ENCODE measurements around the gene SLC35D2.
A peak's percentile ranks its signal among the peaks of the same experiment; 100 is the strongest.

Gene SLC35D2

DNA sequence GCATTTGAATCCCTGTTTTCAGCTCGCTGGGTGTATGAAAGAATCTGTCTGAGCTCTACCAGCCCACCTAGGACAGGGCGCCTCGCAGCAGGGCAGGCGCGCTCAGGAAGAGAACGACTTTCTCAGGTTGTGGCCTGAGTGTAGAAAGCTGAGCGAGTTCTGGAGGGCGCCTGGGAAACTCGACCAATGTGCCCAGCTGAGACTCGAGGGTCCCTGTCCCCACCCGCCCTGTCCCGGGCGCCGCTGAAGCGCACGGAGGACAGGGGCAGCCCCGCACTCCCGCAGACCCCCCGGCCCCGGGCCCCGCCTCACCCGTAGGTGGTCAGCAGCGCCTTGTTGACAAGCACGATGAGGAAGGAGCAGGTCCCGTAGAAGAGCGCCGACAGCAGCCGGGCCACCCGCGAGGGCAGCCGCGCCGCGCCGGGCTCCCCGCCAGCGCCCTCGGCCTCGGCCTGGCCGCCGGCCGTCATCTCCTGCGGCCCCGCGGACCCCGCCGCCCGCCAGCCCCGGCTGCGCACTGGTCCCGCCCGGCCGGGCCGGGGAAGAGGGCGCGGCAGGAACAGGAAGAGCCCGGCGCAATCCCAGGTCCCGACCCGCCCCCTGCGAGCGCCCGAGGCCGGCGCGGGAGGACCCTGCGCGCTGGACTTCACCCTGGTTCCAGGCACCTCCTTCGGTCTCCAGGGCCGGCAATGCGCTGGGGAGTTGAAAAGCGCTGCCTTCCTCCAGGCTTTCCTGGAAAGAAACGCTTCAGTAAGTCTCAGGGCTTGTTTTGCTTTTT is at the start of gene SLC35D2:
SLC35D2 (minus strand) TSS at position 547 of the 778 bp plus-strand sequence; CDS start at position 470, 77 bp downstream.
- DNase-seq, result peak; percentile 38

DNA sequence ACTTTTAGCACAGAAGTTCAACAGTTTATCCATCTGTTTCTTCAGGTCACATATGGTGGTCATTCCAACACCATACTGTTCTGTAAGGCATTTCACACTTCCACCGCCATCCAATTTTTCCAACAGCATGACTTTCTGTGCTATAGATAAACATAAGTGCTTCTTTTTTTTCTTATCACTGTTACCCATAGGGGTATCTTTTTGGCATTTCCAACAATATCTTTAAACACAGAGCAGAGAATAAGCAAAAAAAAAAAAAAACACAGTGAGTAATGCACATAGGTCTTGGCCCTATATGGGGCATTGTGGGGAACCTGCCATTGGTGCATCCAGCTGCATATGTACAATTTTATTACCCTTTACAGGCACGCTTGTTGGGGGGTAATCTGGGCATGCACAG is 46.9 kb upstream of the SLC35D2 start:
- no peak for DNase-seq

DNA sequence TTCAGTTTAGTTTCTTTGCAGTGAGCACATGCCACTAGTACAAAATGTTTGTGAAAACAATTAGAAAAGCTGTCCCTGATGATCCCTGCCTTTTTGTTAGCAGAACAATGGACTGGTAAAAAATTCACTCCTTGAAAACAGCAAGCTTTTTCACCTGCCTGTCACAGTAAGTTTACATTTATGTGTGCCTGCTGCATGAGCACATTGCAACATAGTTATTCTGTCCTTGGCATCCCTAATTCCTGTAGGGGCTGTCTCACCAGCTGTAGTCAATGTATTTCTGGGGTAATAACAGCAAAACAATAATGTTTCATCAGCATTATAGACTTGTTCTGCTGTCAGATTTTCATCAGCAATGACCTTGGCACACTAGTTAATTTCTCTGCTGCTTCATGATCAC is 46.2 kb upstream of the SLC35D2 start:
- DNase-seq, result no peak

DNA sequence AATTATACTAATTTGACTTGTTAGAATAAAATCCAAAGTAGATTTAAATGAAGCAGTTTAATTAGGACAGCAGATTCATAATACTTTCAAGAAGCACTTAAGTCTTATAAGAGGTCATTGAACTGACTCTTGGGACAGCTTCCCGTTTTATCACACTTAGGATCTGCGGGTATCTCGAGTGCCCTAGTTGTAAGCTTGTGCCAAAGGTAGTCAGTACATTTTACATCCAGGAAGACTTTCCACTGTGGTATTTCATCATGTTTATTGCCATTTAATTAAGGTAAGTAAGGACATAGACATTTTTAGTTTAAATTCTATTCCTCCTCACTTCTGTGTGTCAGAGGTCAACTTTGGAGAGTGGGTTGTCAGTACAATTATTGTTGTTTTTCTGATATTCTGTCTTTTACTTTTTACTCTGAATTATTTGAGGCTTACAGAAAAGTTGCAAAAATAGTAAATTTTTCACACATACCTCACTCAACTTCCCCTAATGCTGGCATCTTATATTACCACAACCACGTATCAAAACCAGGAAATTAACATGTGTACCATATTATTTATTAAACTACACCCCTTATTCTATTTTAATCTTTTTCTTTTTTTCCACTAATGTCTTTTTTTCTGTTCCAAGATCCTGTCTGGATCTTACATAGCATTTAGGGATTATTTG is 42.1 kb upstream of the SLC35D2 start:
- no peak for DNase-seq

DNA sequence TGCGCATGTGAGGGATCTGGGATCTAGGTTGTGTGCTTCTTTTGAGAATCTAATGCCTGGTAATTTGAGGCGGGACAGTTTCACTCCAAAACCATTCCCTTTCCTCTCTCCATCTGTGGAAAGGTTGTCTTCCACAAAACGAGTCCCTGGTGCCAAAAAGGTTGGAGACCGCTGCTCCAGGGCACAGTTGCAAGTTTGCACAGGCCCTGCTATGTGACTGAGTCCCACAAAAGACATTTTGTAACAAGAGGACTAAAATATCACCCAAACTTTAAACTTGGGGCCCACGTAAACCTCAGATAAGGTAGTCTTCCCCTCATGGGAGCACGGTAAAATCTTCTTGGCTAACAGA is 40.5 kb upstream of the SLC35D2 start:
- no peak for DNase-seq

DNA sequence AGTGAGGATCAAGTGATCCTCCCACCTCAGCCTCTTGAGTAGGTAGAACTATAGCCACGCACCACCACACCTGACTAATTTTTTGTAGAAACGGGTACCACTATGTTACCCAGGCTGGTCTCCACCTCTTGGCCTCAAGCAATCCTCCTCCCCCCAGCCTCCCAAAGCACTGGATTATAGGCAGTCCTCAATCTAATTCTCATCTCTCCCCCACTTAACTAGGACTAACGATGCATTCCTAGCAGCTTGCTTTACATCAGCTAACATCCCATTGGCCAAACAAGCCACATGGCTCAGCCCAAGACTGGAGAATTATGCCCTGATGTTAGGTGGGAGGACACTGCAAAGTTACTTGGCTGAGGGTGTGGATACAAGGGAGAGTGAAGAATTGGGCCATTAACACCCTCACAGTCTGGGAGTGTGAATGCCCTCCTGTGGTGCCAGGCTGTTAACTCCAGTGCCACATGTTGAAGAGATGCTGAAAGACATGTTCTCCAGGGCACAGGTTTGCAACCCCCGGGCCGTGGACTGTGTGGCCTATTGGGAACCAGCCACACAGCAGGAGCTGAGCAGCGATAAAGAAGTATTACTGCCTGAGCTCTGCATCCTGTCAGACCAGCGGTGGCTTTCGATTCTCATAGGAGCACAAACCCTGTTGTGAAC is 39.9 kb upstream of the SLC35D2 start:
- DNase-seq, result no peak

DNA sequence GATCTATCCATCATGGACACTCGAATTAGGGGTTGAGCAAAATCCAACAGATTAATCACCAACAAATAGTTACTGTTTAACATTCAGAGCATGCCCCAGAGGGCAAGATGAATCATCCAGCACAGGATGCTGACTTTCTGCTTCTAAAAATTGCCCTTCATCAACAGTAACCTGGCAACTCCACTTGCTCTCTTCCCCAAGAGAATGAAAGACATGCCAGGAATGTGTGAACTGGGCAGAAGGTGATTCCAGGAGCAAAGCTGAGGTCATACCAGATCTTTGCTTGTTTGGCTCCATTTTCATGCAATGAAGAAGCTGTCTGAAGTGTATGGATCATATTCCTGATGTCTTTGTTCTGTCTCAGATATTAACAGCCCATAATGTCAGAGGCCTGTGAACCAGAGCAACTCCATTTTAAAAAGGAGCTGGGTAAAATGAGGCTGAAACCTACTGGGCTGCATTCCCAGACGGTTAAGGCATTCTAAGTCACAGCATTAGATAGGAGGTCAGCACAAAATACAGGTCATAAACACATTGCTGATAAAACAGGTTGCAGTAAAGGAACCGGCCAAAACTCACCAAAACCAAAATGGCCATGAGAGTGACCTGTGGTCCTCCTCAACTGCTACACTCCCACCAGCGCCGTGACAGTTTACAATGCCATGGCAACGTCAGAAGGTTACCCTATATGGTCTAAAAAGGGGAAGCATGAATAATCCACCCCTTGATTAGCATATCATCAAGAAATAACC is 37.1 kb upstream of the SLC35D2 start:
- no peak for DNase-seq

DNA sequence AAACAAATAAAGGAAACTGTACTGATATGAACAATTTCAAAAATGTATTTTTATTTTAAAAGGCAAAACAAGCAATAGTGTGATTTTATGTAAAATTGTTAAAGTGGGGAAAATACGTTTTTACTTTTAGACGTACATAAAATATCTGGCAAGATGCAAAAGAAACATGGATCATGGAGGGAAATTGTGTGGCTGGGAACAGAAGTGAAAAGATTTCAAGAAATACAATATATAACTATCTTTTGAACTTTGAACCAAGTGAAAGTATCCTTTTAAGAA is 36.1 kb upstream of the SLC35D2 start:
- no peak for DNase-seq

DNA sequence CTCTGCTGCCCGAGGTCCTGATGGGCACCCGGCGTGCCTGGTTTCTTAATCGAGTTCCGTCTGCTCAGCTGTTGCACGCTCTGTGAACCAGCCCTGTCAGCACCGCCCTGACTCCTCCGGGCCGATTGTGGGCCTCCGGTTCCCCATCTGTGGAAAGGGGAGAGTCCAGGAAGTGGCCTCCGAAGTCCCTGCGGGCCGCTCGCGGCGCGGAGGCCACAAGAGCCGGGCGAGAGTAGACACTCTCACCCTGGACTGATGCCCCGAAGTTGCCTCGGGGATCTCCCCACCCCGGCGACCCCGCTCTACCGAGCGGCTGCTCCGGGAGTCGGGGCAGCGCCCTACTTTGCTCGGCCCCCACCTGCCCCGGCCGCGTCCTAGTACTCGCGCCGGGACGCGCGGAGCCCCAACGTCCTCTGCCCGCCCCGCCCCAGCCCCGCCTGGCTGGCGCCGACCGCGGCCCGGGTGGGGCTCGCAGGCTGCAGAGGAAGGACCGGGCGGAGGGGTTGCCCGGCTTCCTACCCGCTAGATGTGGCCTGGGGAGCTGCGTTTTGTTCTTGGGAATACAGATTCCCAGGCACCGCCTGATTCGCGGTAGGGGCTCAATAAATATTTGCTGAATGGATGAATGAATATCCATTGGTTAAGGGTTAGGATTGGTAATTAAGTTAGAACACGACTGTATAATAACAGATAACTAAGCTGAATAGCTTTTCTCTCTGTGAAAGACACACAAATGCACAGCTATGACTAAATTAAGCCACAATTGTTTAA is 35.6 kb upstream of the SLC35D2 start:
- DNase-seq, result no peak

DNA sequence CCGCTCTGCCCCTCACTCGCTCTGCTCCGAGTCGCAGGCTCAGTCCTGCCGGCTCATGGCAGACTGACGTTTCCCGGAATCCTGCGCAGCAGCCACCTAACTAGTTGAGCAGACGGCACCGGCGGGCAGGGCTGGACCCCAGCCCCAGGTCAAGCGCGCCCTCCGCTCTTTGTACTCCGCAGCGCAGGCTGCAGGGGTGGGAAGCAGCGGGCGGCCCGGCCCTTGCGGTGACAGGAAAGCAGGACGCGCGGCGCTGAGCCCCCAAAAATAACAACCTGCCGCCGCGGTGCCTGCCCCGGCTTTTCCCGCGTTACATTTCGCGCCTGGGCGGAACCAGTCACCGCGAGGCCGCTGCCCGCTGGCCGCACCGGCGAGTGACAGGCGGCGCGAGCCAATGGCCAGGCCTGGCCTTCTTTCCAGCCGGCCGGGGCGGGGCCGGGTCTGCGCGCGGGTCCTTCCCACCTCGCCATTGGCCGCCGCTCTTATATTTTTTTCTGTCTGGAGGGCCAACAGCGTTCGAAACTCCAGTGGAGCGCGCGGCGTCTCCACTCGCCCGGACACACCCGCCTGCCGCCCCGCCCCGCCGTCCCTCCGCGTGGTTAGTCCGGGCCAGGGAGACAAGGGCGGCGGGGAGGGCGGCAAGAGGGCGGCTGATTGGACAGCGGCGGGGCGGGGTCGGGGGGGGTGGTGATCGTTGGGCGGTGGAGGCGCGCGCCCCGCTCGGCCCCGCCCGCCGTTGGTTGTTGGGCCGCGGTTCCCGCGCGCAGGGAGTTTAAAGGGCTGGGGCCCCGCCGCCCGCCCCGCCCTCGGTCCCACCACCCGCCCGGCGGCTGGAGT is 34.8 kb upstream of the SLC35D2 start, which contains the start of gene ZNF367:
ZNF367 (minus strand) TSS at position 288 of the 837 bp plus-strand sequence. CDS start 338 bp downstream, outside the sequence.
- peak; percentile 87 for DNase-seq

DNA sequence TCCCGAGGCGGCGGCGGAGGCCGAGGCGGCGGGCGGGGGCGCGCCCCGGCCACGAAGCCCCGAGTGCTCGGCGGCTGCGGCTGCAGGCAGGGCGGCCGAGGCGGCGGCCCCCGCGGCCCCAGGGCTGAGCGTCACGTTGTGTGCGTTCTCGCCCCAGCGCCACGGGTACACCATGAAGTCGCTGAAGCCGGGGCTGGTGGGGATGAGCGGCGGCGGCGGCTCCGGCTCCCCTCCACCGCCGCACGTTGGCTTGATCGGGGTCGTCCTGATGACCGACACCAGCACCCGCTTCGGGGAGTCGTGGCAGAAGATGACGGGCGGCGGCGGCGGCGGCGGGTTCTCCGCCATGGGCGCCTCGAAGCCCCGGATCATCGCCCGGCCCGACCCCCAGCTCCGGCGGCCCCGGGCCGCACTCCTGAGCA is 34.2 kb upstream of the SLC35D2 start:
- no peak for DNase-seq

DNA sequence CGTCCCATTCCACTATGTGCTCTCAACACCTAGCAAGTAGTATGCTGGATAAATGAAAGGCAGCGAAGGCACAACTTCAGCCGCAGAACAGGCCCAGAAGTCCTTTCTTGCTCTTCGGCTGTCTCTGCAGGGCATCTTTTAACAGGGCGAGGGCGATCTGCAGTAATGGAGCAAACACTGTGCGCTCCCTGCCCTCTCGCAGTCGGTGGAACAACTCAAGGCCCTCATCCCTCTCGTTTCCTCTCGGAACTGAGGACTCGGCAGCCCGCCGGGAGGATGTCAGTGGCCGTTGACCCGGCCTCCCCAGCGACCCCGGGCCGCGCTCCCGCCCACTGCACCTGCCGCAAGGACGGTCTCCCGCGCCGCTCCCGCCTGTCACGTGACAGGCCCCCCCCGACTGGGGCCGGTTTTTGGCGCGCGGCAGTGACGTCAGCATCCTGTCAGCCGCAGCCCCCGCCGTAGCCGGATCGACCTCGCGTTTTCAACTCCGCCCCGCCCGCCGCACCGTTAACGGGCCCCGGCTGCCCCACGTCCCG is 33.6 kb upstream of the SLC35D2 start:
- DNase-seq, result peak; percentile 93

DNA sequence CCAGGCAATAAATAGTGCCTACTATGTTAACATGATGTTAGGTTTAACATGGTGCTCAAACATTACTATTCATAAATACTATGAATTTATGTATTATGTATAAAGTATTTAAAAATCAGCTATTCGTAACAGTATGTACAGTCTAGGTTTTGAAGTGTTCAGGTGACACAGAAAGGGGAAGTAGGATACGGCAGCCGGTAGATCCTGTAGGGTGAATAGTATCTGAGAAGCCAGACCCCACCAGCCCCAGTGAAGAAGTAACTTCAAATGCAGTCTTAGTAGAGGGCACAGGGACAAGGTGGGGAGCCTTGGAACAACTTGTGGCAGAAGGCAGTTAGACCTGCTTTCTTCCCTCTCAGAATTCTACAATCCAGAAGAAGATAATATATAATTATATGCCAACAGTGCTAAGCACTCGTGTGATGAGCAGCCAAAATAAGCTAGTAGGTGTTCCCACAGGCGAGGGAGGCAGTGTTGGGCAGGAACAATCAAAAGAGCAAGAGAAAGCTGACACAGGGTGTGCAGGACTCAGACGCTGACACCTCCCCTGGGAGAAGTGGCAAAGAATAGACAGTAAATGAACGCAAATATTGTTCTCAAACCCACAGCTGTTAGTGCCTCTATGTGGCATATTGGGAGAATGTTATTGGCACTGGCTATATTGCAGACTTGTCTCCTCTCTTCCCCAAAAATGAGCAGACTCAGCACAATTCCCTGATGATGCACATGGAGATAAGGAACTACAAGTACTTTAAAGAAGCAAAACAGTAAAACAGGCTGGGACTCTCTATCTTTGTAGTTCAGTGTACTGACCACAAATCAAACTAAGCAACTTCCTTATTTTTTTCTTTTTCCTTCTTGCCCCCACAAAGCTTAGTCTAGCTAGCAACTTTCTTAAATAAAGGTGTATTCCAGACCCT is 30.1 kb upstream of the SLC35D2 start:
- DNase-seq, result no peak

DNA sequence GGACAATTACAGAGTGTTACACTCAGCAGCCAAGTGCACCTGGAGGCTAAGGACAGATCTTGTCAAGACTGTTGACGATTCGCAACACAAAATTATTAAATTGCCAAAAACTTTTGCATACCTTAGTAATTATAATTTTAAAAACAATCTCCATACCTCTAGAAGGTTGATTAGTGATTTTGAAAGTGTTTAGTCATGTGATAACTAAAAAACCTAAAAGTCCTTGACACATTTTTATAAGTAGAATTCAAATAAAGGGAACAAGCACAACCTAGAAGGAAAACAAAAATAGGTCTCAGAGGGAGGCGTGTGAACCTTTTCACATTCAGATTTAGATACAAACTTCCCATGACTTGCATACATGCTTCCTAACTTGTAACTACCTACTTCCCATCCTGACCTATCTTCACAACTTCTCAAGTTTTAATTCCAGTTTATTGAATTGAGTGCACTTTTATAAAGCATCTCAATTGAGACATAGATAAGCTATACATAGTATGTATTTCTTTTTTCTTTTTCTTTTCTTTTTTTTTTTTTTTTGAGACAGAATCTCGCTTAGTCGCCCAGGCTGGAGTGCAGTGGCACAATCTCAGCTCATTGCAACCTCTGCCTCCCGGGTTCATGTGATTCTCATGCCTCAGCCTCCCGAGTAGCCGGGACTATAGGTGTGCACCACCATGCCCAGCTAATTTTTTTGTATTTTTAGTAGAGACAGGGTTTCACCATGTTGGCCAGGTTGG is 28.8 kb upstream of the SLC35D2 start:
- DNase-seq, result no peak

DNA sequence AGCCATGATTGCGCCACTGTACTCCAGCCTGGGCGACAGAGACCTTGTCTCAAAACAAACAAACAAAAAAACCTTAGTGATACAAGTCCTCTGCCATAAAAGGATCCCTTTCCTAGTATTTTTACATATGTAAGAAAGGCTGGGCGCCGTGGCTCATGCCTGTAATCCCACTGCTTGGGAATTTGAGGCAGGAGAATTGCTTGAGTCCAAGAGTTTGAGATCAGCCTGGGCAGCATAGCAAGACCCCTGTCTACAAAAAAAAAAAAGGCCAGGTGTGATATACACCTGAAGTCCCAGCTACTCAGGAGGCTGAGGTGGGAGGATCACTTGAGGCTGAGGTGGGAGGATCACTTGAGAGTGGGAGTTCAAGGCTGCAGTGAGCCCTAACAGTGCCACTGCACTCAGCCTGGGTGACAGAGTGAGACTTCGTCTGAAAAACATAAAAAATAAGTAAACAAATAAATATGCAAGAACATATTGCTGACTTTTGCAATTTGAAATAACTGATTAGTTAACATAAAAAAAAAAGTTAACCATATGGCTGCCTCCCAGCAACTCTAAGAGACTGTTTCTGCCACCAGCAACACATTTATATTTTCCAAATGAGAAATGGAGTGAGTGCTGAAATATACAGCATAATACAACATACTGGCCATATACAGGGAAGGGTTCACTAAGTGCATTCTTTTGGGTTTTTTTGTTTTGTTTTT is 27.8 kb upstream of the SLC35D2 start:
- no peak for DNase-seq

DNA sequence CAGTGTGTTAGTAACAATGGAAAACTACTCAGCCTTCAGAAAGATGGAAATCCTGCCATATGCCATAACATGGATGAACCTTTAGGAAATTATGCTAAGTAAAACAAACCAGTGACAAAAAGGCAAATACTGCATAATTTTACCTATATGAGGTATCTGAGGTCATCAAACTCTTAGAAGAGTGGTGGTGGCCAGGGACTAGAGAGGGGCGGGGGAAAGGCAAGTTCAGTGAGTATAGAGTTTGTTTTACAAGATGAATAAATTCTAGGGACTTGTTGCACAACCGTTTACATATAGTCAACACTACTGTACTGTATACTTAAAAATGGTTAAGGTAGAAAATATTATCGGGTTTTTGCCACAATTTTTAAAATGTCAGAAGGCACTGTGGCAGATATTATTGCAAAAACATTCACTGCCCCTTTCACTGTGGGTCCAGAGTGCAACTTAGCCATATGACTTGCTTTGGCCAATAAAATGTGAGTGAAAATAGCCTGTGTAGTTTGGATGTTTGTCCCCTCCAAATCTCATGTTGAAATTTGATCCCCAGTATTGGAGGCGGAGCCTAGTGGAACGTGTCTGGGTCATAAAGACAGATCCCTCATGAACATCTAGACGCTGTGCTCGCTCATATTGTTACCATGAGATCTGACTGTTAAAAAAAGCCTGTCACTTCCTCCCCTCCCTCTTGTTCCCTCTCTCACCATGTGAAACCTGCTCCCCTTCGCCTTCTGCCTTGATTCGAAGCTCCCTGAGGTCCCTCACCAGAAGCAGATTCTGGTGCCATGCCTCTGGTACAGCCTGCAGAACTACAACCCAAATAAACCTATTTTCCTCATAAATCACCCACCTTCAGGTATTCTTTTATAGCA is 25.1 kb upstream of the SLC35D2 start:
- no peak for DNase-seq

DNA sequence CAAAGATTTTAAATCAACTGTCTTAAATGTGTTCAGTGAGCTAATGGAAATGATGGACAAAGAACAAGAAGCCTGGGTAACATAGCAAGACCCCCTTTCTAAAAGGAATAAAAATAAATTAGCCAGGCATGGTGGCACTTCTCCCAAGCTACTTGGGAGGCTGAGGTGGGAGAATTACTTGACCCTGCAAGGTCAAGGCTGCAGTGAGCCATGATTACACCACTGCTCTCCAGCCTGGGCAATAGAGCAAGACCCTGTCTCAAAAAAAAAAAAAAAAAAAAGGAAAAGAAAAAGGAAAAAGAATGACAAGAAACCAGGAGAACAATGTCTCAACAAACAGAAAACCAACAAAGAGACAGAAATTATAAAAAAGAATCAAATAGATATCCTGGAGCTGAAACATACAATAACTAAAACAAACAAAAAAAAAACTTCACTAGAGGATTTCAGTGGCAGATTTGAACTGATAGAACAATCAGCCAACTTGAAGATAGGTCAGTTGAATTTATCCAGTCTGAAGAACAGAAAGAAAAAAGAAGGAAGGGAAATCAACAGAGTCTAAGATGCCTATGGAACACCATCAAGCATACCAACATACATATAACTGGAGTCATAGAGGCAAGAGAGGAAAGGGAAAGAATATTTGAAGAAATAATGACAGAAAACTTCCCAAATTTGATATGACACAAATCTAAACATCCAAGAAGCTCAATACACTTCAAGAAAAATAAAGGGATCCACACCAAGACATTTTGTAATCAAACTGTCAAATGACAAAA is 16.8 kb upstream of the SLC35D2 start:
- no peak for DNase-seq
